Immature natural killer cell (primary cell): ENCODE data around the gene CSF2RB. TPM values are rescaled to one million over a fixed set of nuclear protein-coding genes. Genes with fewer than 3 reads are reported as not detected.
A peak's percentile ranks its signal among the peaks of the same experiment; 100 is the strongest.

Source experiments
- DNase-seq, 3 donors: peaks; one replicate each; pipeline ENCODE4 v3.0.0; 2022; ENCODE audit warnings: mixed read lengths in 1 of 3
- H3K27ac Mint-ChIP-seq, 6 donors: one replicate each; pipeline ENCODE4 v1.8.0; 2020; ENCODE audit warnings: mixed read lengths in 6 of 6, mild to moderate bottlenecking in 5 of 6, inconsistent platforms in 4 of 6, moderate library complexity in 3 of 6
- H3K27me3 Mint-ChIP-seq, 3 donors: one replicate each; pipeline ENCODE4 v1.8.0; 2020 to 2021; ENCODE audit warnings: low read depth in 3 of 3, mild to moderate bottlenecking in 3 of 3, mixed read lengths in 3 of 3, moderate library complexity in 3 of 3, inconsistent platforms in 1 of 3
- H3K36me3 Mint-ChIP-seq, 3 donors: one replicate each; pipeline ENCODE4 v1.8.0; 2020; ENCODE audit warnings: mixed read lengths in 3 of 3, inconsistent platforms in 2 of 3, mild to moderate bottlenecking in 2 of 3
- H3K4me1 Mint-ChIP-seq, 2 donors: one replicate each; pipeline ENCODE4 v1.8.0; 2020; ENCODE audit warnings: inconsistent platforms in 2 of 2, mild to moderate bottlenecking in 2 of 2, mixed read lengths in 2 of 2, moderate library complexity in 1 of 2
- H3K4me3 Mint-ChIP-seq, 5 donors: one replicate each; pipeline ENCODE4 v1.8.0; 2020; ENCODE audit warnings: mild to moderate bottlenecking in 5 of 5, mixed read lengths in 5 of 5, inconsistent platforms in 3 of 5, moderate library complexity in 3 of 5
- H3K9me3 Mint-ChIP-seq, 6 donors: one replicate each; pipeline ENCODE4 v1.8.0; 2020; ENCODE audit warnings: mild to moderate bottlenecking in 6 of 6, mixed read lengths in 6 of 6, inconsistent platforms in 4 of 6, moderate library complexity in 3 of 6
- polyA plus RNA-seq, 3 donors: library from polyadenylated mRNA; unstranded; fragments of 300-500 nt; fragmentation: Illumina TruSeq; gene quantifications; one replicate each; pipeline ENCODE4 v1.2.3, GENCODE V29; 2021

Gene CSF2RB
- polyA plus RNA-seq, 3 donors from 2014 or later: 0.47 to 0.77 TPM; not detected in 1

GRCh38 chr22:36898690-36899089 is 14.7 kb upstream of the CSF2RB start:
- no peak overlapping the region for H3K27ac Mint-ChIP-seq
- peaks cover 0 to 7% (median 5%) of the 10 kb centered on the region in 3 donors for H3K36me3 Mint-ChIP-seq
- peaks cover 0 to 6% of the 10 kb centered on the region in 2 donors for H3K4me1 Mint-ChIP-seq
- H3K27me3 Mint-ChIP-seq: peaks cover 1 to 11% (median 10%) of the 10 kb centered on the region in 3 donors
- peaks cover 0 to 4% (median 0%) of the 10 kb centered on the region in 6 donors for H3K9me3 Mint-ChIP-seq
- DNase-seq: no peak
- H3K4me3 Mint-ChIP-seq: no peak overlapping the region

- Mint-ChIP-seq H3K9me3 (peaks cover 0 to 4% (median 0%) of the 10 kb centered on the region in 6 donors), H3K4me1 (peaks cover 0 to 6% of the 10 kb centered on the region in 2 donors), H3K36me3 (peaks cover 0 to 7% (median 5%) of the 10 kb centered on the region in 3 donors), H3K27ac (no peak overlapping the region), H3K4me3 (no peak overlapping the region), H3K27me3 (peaks cover 1 to 11% (median 10%) of the 10 kb centered on the region in 3 donors)
- no peak for DNase-seq
Observed at GRCh38 chr22:36899498-36899897, 13.9 kb upstream of the CSF2RB start.

GRCh38 chr22:36900225-36900624 is 13.2 kb upstream of the CSF2RB start:
- H3K9me3 Mint-ChIP-seq: no peaks in the 10 kb centered on the region
- H3K36me3 Mint-ChIP-seq: peaks cover 0 to 3% (median 1%) of the 10 kb centered on the region in 3 donors
- DNase-seq: no peak
- H3K4me1 Mint-ChIP-seq: peaks cover 0 to 6% of the 10 kb centered on the region in 2 donors
- H3K27me3 Mint-ChIP-seq: peaks cover 1 to 13% (median 13%) of the 10 kb centered on the region in 3 donors
- H3K4me3 Mint-ChIP-seq: no peak overlapping the region
- no peak overlapping the region for H3K27ac Mint-ChIP-seq

GRCh38 chr22:36900880-36901279 is 12.5 kb upstream of the CSF2RB start:
- peaks cover 0 to 6% of the 10 kb centered on the region in 2 donors for H3K4me1 Mint-ChIP-seq
- no peak overlapping the region for H3K4me3 Mint-ChIP-seq
- H3K27me3 Mint-ChIP-seq: peaks cover 1 to 15% (median 13%) of the 10 kb centered on the region in 3 donors
- DNase-seq: no peak
- H3K9me3 Mint-ChIP-seq: no peaks in the 10 kb centered on the region
- H3K36me3 Mint-ChIP-seq: no peaks in the 10 kb centered on the region
- H3K27ac Mint-ChIP-seq: no peak overlapping the region

- Mint-ChIP-seq H3K4me1 (peaks cover 0 to 6% of the 10 kb centered on the region in 2 donors), H3K27ac (no peak overlapping the region), H3K4me3 (no peak overlapping the region), H3K27me3 (peaks cover 1 to 16% (median 15%) of the 10 kb centered on the region in 3 donors), H3K9me3 (no peaks in the 10 kb centered on the region), H3K36me3 (no peaks in the 10 kb centered on the region)
- no peak for DNase-seq
Observed at GRCh38 chr22:36901411-36902142, 11.9 kb upstream of the CSF2RB start.

GRCh38 chr22:36902143-36902926 is 11.1 kb upstream of the CSF2RB start:
- peaks cover 1 to 15% (median 15%) of the 10 kb centered on the region in 3 donors for H3K27me3 Mint-ChIP-seq
- no peak overlapping the region for H3K4me3 Mint-ChIP-seq
- no peak overlapping the region for H3K27ac Mint-ChIP-seq
- no peaks in the 10 kb centered on the region for H3K36me3 Mint-ChIP-seq
- H3K9me3 Mint-ChIP-seq: no peaks in the 10 kb centered on the region
- H3K4me1 Mint-ChIP-seq: peaks cover 0 to 6% of the 10 kb centered on the region in 2 donors
- DNase-seq: no peak

GRCh38 chr22:36904260-36904880 is 9.1 kb upstream of the CSF2RB start:
- no peaks in the 10 kb centered on the region for H3K9me3 Mint-ChIP-seq
- H3K4me3 Mint-ChIP-seq: no peak overlapping the region
- H3K27me3 Mint-ChIP-seq: peaks cover 4 to 18% (median 11%) of the 10 kb centered on the region in 3 donors
- no peaks in the 10 kb centered on the region for H3K4me1 Mint-ChIP-seq
- H3K27ac Mint-ChIP-seq: no peak overlapping the region
- DNase-seq: no peak
- H3K36me3 Mint-ChIP-seq: no peaks in the 10 kb centered on the region

- no peaks in the 10 kb centered on the region for H3K9me3 Mint-ChIP-seq
- no peaks in the 10 kb centered on the region for H3K36me3 Mint-ChIP-seq
- no peak for DNase-seq
- H3K27me3 Mint-ChIP-seq: peaks cover 4 to 25% (median 6%) of the 10 kb centered on the region in 3 donors
- H3K4me1 Mint-ChIP-seq: no peaks in the 10 kb centered on the region
- no peak overlapping the region for H3K27ac Mint-ChIP-seq
- no peak overlapping the region for H3K4me3 Mint-ChIP-seq
Observed at GRCh38 chr22:36907253-36908195, 5.9 kb upstream of the CSF2RB start.

- H3K4me3 Mint-ChIP-seq: no peak overlapping the region
Observed at GRCh38 chr22:36910461-36910860, 3.0 kb upstream of the CSF2RB start.

GRCh38 chr22:36911887-36912661 is 1.4 kb upstream of the CSF2RB start:
- peaks cover 3 to 27% (median 5%) of the 10 kb centered on the region in 3 donors for H3K27me3 Mint-ChIP-seq
- H3K36me3 Mint-ChIP-seq: no peaks in the 10 kb centered on the region
- no peak overlapping the region for H3K4me3 Mint-ChIP-seq
- DNase-seq: no peak
- no peaks in the 10 kb centered on the region for H3K9me3 Mint-ChIP-seq
- no peaks in the 10 kb centered on the region for H3K4me1 Mint-ChIP-seq
- H3K27ac Mint-ChIP-seq: no peak overlapping the region

More at GRCh38 chr22:36910461-36910860, 3.0 kb upstream of the CSF2RB start:
- Mint-ChIP-seq H3K27me3 (peaks cover 4 to 25% (median 4%) of the 10 kb centered on the region in 3 donors), H3K36me3 (no peaks in the 10 kb centered on the region), H3K4me1 (no peaks in the 10 kb centered on the region), H3K9me3 (no peaks in the 10 kb centered on the region), H3K27ac (no peak overlapping the region)
- DNase-seq: no peak

GRCh38 chr22:36912694-36913426 is 568 bp upstream of the CSF2RB start:
- no peak overlapping the region for H3K27ac Mint-ChIP-seq
- no peaks in the 10 kb centered on the region for H3K4me1 Mint-ChIP-seq
- H3K36me3 Mint-ChIP-seq: no peaks in the 10 kb centered on the region
- H3K9me3 Mint-ChIP-seq: no peaks in the 10 kb centered on the region
- no peak overlapping the region for H3K4me3 Mint-ChIP-seq
- peaks cover 3 to 26% (median 5%) of the 10 kb centered on the region in 3 donors for H3K27me3 Mint-ChIP-seq
- DNase-seq: no peak

- Mint-ChIP-seq H3K36me3 (no peaks in the 10 kb centered on the region), H3K4me1 (no peaks in the 10 kb centered on the region), H3K27ac (peak overlapping the region in 1 of 6 donors; percentile 22), H3K9me3 (no peaks in the 10 kb centered on the region), H3K4me3 (no peak overlapping the region), H3K27me3 (peaks cover 3 to 22% (median 4%) of the 10 kb centered on the region in 3 donors)
- DNase-seq: no peak
Observed at GRCh38 chr22:36914390-36914752, 943 bp downstream of the CSF2RB start.
